T47D (cell line): ENCODE data around the gene CYB561D2.

Experiments used
- DNase-seq, 2 experiments: peaks; one replicate each; pipeline versions ENCODE4 v3.0.0 to v3.0.0-alpha.2; 2011 to 2012; ENCODE audit warnings: low read depth in 1 of 2, low spot score in 1 of 2
- JUND ChIP-seq: IDR thresholded peaks from 2 replicates; pipeline ENCODE4 v1.6.1; 2012; ENCODE audit warnings: low read depth
- in situ Hi-C: cut with HindIII; loops from 2 replicates; pipeline ENCODE4 v1.10.0; 2016; ENCODE audit warnings: low sequenced_read_pairs, low pct_unique_long_range_greater_than_20kb

CYB561D2 gene

GRCh38 chr3:50355829-50356552, 5.3 kb downstream of the CYB561D2 start:
- no peak for TF ChIP-seq JUND
- in situ Hi-C loops = no loop called here
- no peak for DNase-seq

DNA sequence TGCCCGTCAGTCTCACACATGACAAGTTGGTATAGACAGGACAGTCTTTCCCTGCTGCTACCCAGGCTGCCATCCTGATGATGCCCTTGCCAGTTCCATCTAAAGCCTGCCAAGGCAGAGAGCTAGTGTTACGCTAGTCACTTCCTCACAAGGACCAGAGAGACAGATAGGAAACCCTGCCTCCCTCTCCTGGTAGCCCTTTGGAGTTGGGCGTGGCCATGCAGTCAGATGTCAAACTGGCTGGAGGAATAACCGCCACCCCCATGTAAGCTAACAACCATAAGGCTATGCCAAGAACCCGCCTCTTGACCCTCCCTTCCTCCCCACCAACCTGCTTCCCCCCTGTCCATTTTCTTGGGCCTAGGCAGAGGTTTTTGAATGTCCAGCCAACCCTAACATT, 5.9 kb downstream of the CYB561D2 start:
- TF ChIP-seq JUND = no peak
- no peak for DNase-seq
- in situ Hi-C loops = no loop called here

- no peak for TF ChIP-seq JUND
- in situ Hi-C loops = no loop called here
- no peak for DNase-seq
Observed at GRCh38 chr3:50357481-50357880, 6.8 kb downstream of the CYB561D2 start.

GRCh38 chr3:50358355-50358910, 7.8 kb downstream of the CYB561D2 start:
- no peak for TF ChIP-seq JUND
- DNase-seq = no peak
- in situ Hi-C loops = no loop called here

DNA sequence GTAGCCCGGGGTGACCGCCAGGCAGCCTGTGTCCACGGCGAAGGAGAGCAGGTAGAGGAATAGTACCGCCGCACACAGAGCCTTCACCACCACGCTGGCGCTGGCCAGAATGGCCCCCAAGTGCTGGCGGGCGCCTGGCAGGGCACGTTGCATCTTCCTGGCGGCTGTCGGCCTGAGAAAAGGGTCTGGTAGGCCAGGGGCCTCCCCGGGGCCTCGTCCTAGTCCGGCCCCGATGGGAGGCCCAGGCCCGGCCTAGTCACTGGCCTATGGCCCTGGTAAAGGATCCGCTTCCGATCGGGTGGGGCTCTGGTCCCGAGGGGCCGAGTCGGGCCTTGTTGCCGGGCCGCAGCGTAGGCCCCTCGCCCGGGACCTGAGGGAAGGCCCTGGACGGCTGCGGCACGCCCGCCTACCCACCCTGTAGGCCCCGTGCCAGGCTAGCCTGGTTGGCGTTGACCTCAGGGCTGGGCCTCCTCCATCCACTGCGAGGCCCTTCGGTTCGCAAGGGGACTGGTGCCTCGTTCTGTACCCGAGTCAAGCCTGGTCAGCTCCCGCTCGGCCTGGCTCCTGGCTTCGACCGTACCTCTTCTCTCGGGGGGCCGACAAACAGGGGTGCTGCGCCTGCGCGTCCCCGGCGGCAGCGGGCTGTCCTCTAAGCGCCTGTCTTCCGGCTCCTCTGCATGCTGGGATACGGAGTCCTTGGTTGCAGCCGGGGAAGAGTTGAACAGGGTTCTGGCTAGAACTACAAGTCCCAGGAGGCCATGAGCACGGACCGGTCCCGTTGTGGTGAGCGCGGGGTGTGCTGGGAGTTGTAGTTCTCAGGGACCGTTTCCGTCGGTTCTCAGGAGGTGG, 8.5 kb downstream of the CYB561D2 start, which contains the start of gene TMEM115:
TSS of gene TMEM115 (minus strand) at position 611 of the 849 bp plus-strand sequence. CDS start at position 153, 458 bp downstream.
- DNase-seq = peak; percentile 85 to 97
- in situ Hi-C loops = no loop called here
- no peak for TF ChIP-seq JUND

DNA sequence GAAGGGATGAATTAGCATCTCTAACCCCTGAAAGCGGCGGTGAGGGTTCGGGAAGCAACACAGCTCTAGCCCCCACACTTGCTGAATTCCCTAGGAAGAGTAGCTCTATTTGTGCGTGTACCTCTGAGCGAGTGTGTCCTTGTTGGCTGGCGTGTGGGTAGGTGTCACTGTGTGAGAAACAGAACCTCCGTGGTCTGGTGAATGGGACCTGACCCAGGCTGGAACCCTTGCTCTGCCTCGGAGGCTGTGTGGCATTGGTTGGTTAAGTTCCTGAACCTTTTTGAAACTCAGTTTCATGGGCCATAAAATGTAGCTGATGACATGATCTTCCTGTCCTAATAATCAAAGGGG, 9.1 kb downstream of the CYB561D2 start:
- TF ChIP-seq JUND = no peak
- in situ Hi-C loops = no loop called here
- DNase-seq = no peak

GRCh38 chr3:50364573-50365079, 14.0 kb downstream of the CYB561D2 start:
- in situ Hi-C loops = no loop called here
- TF ChIP-seq JUND = no peak
- DNase-seq = no peak

GRCh38 chr3:50365080-50365841, 14.6 kb downstream of the CYB561D2 start:
- in situ Hi-C loops = no loop called here

DNA sequence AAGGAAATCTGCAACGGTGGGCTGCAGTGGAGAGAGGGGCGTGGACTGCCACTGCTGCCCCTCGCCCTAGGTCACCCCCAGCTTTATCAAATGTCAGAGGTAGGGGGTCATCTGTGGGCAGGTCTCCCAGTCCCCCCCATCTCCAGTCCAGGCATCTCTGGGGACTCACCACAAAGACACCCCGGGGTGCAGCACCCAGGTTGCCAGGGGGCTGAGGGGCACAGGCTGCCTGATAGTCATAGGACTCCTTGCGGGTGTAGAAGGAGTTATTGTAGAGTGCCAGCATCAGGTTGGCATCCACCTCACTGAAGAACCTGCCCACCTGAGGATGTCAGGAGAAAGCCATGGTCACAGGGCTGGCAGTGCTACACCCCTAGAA, 15.2 kb downstream of the CYB561D2 start:
- DNase-seq = no peak
- no peak for TF ChIP-seq JUND
- in situ Hi-C loops = no loop called here

More at GRCh38 chr3:50365080-50365841, 14.6 kb downstream of the CYB561D2 start:
- peak; percentile 90 to 93 for DNase-seq
- TF ChIP-seq JUND = no peak

GRCh38 chr3:50369012-50369670, 18.5 kb downstream of the CYB561D2 start:
- in situ Hi-C loops = no loop called here
- no peak for DNase-seq
- TF ChIP-seq JUND = no peak

DNA sequence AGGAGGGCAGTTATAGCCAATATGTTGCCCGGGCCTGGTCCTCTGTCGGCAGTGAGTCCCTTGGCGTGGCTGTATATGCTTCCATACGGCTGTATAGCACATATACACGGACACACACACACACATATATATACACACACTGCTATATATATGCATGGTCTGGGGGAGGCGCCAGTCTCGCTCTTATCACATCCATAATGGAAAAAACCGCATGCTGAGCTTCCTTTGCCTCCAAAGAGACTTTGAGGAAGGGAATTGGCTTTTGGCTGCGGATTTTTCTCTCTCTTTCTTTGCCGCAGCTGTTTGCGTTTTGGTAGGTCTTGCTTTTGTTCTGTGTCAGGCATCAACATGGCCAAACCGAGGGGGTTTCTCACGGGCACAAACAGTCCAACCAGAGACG, 19.9 kb downstream of the CYB561D2 start:
- in situ Hi-C loops = no loop called here
- DNase-seq = peak in 1 of 2 experiments; percentile 40
- no peak for TF ChIP-seq JUND

GRCh38 chr3:50371133-50371685, 20.5 kb downstream of the CYB561D2 start:
- DNase-seq = no peak
- no peak for TF ChIP-seq JUND
- in situ Hi-C loops = no loop called here
